NCI-H2081 treated with DMSO at 0.1 percent for 48 hours (cell line): ENCODE results near the gene CCDC24.

Source experiments
- DNase-seq: peaks from one replicate; lab custom pipeline; 2025; lab: John Stamatoyannopoulos, UW

Gene CCDC24

GRCh38 chr1:44040418-44040817, 49.0 kb downstream of the CCDC24 start:
- no peak for DNase-seq

- no peak for DNase-seq
Measured at GRCh38 chr1:44040846-44041245, 49.4 kb downstream of the CCDC24 start.

- no peak for DNase-seq
Measured at GRCh38 chr1:44043176-44044070, 52.0 kb downstream of the CCDC24 start.

GRCh38 chr1:44044071-44044801, 52.8 kb downstream of the CCDC24 start:
- DNase-seq: no peak

GRCh38 chr1:44045064-44045463, 53.7 kb downstream of the CCDC24 start:
- no peak for DNase-seq
